MM.1S (cell line): ENCODE measurements around the gene HOXB1.

Experiments
- DNase-seq: peaks from one replicate; pipeline ENCODE4 v3.0.0-alpha.2; 2015
- H2AFZ ChIP-seq: fragments of 300-600 bp; sonication (generic); 2 replicates; pipeline ENCODE4 v1.6.0; 2016; ENCODE audit warnings: antibody characterized with exemption, low read length
- H3F3A ChIP-seq: fragments of 300-600 bp; sonication (generic); 2 replicates; pipeline ENCODE4 v1.6.1; 2016; ENCODE audit warnings: mild to moderate bottlenecking, antibody characterized with exemption, low read length, moderate library complexity, mixed read lengths; ENCODE audit not compliant: insufficient read depth
- H3K27ac ChIP-seq: fragments of 300-600 bp; sonication (generic); 2 replicates; pipeline ENCODE4 v1.5.1; 2016; ENCODE audit warnings: mild to moderate bottlenecking, low read length
- H3K27me3 ChIP-seq: fragments of 300-600 bp; sonication (generic); replicated peaks from 2 replicates; pipeline ENCODE4 v1.6.0; 2016; ENCODE audit warnings: low read length; ENCODE audit not compliant: insufficient read depth
- H3K36me3 ChIP-seq: fragments of 300-600 bp; sonication (generic); replicated peaks from 2 replicates; pipeline ENCODE4 v1.6.1; 2016; ENCODE audit warnings: mild to moderate bottlenecking, low read length, mixed read lengths; ENCODE audit not compliant: insufficient read depth
- H3K4me1 ChIP-seq: fragments of 300-600 bp; sonication (generic); 2 replicates; pipeline ENCODE4 v1.6.1; 2016; ENCODE audit warnings: low read length, mixed read lengths
- H3K4me2 ChIP-seq: fragments of 300-600 bp; sonication (generic); 2 replicates; pipeline ENCODE4 v1.6.0; 2016; ENCODE audit warnings: low read depth, low read length
- H3K4me3 ChIP-seq: fragments of 300-600 bp; sonication (generic); 2 replicates; pipeline ENCODE4 v1.5.1; 2016; ENCODE audit warnings: low read length, mixed read lengths
- H3K79me2 ChIP-seq: fragments of 300-600 bp; sonication (generic); 2 replicates; pipeline ENCODE4 v1.6.1; 2016; ENCODE audit warnings: mixed run types, low read length, mixed read lengths
- H3K9ac ChIP-seq: fragments of 300-600 bp; sonication (generic); 2 replicates; pipeline ENCODE4 v1.6.1; 2016; ENCODE audit warnings: low read length, mixed read lengths
- H3K9me2 ChIP-seq: fragments of 300-600 bp; sonication (generic); replicated peaks from 2 replicates; pipeline ENCODE4 v1.6.1; 2016; ENCODE audit warnings: mild to moderate bottlenecking, low read length, mixed read lengths; ENCODE audit not compliant: insufficient read depth
- H3K9me3 ChIP-seq: fragments of 300-600 bp; sonication (generic); replicated peaks from 2 replicates; pipeline ENCODE4 v1.6.1; 2016; ENCODE audit warnings: mild to moderate bottlenecking, low read length, mixed read lengths; ENCODE audit not compliant: insufficient read depth
- H4K20me1 ChIP-seq: fragments of 300-600 bp; sonication (generic); 2 replicates; pipeline ENCODE4 v1.6.1; 2016; ENCODE audit warnings: mild to moderate bottlenecking, low read length, moderate library complexity, mixed read lengths; ENCODE audit not compliant: insufficient read depth
- EZH2 ChIP-seq: fragments of 300-600 bp; sonication (generic); optimal IDR thresholded peaks from 2 replicates; pipeline ENCODE3; 2017; ENCODE audit warnings: low read depth, mild to moderate bottlenecking, antibody characterized with exemption, low read length, mixed read lengths
- EZH2phosphoT487 ChIP-seq: fragments of 300-600 bp; sonication (generic); IDR thresholded peaks from 2 replicates; pipeline ENCODE4 v1.6.1; 2018; ENCODE audit warnings: antibody characterized with exemption, low read length
- TF ChIP-seq, protein P1 (sequence below): fragments of 300-600 bp; sonication (generic); IDR thresholded peaks from 2 replicates; pipeline ENCODE4 v1.5.1; 2016; ENCODE audit warnings: antibody characterized with exemption, low read length, mixed read lengths

Gene HOXB1

DNA sequence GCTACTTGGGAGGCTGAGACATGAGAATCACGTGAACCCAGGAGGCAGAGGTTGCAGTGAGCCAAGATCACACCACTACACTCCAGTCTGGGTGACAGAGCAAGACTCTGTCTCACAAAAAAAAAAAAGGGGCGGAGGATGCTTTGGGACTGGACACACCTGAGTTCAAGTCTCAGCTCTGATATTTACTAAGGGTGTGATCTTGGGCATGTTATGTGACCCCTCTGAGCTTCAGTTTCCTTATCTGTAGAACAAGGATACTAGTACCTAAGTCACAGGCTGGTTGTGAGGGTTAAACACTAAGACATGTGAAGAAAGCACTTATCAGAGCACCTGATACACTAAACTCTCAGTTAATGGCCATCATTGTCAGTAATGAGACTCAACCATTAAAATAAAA, 25.9 kb downstream of the HOXB1 start:
- no peak overlapping the region for H2AFZ ChIP-seq
- H3K4me2 ChIP-seq, result peak overlapping the region; percentile 59; the same call in 1 of the 2 replicates
- no peak for DNase-seq
- H3K36me3 ChIP-seq, result no peaks in the 10 kb centered on the region
- TF ChIP-seq EZH2phosphoT487 (no peak), EZH2 (no peak)
- H3K27me3 ChIP-seq, result no peaks in the 10 kb centered on the region
- peak overlapping the region; percentile 92 for H3K27ac ChIP-seq
- peaks cover 19% of the 10 kb centered on the region for H3F3A ChIP-seq
- H3K9me3 ChIP-seq, result no peaks in the 10 kb centered on the region
- no peaks in the 10 kb centered on the region for H4K20me1 ChIP-seq
- no peaks in the 10 kb centered on the region for H3K79me2 ChIP-seq
- H3K4me1 ChIP-seq, result peaks cover 40% of the 10 kb centered on the region
- H3K9me2 ChIP-seq, result no peaks in the 10 kb centered on the region
- H3K4me3 ChIP-seq, result no peak overlapping the region
- peak overlapping the region; percentile 66 for H3K9ac ChIP-seq

- Histone ChIP-seq H3F3A (peaks cover 19% of the 10 kb centered on the region), H3K4me3 (no peak overlapping the region), H3K9ac (no peak overlapping the region), H4K20me1 (no peaks in the 10 kb centered on the region), H3K9me3 (no peaks in the 10 kb centered on the region), H3K36me3 (no peaks in the 10 kb centered on the region), H3K4me1 (peaks cover 40% of the 10 kb centered on the region), H3K27ac (no peak overlapping the region), H2AFZ (no peak overlapping the region), H3K79me2 (no peaks in the 10 kb centered on the region), H3K9me2 (no peaks in the 10 kb centered on the region), H3K27me3 (no peaks in the 10 kb centered on the region), H3K4me2 (no peak overlapping the region)
- TF ChIP-seq EZH2, result no peak
- TF ChIP-seq EZH2phosphoT487, result no peak
- TF ChIP-seq, protein P1, sequence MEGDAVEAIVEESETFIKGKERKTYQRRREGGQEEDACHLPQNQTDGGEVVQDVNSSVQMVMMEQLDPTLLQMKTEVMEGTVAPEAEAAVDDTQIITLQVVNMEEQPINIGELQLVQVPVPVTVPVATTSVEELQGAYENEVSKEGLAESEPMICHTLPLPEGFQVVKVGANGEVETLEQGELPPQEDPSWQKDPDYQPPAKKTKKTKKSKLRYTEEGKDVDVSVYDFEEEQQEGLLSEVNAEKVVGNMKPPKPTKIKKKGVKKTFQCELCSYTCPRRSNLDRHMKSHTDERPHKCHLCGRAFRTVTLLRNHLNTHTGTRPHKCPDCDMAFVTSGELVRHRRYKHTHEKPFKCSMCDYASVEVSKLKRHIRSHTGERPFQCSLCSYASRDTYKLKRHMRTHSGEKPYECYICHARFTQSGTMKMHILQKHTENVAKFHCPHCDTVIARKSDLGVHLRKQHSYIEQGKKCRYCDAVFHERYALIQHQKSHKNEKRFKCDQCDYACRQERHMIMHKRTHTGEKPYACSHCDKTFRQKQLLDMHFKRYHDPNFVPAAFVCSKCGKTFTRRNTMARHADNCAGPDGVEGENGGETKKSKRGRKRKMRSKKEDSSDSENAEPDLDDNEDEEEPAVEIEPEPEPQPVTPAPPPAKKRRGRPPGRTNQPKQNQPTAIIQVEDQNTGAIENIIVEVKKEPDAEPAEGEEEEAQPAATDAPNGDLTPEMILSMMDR, result no peak
- no peak for DNase-seq
Measured at GRCh38 chr17:48503747-48504146, 27.1 kb downstream of the HOXB1 start.

GRCh38 chr17:48502901-48503300, 27.9 kb downstream of the HOXB1 start:
- Histone ChIP-seq H4K20me1 (no peaks in the 10 kb centered on the region), H3K4me1 (peaks cover 40% of the 10 kb centered on the region), H3K9ac (no peak overlapping the region), H3F3A (peaks cover 19% of the 10 kb centered on the region), H3K36me3 (no peaks in the 10 kb centered on the region), H3K27ac (no peak overlapping the region), H3K9me2 (no peaks in the 10 kb centered on the region), H3K9me3 (no peaks in the 10 kb centered on the region), H3K27me3 (no peaks in the 10 kb centered on the region), H3K4me3 (no peak overlapping the region), H3K79me2 (no peaks in the 10 kb centered on the region), H3K4me2 (no peak overlapping the region), H2AFZ (no peak overlapping the region)
- TF ChIP-seq EZH2phosphoT487 (no peak), EZH2 (no peak)
- TF ChIP-seq, protein P1, result no peak
- no peak for DNase-seq

DNA sequence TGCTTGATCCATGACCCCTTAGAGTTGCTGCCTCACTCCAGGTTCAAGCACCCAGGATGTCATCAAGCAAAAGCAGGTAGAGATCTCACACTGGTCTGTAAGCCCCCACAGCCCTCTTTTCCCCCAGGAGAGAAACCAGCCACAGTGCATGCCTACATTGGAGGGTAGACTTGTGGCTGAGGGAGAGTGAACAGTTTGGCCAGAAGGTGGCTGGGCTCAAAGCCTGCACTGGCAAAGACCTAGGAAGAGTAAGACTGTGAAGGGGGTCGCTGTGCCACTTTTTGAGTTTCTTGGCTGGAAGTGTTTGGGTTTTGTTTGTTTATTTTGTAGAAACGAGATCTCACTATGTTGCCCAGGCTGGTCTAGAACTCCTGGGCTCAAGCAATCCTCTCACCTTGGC, 28.5 kb downstream of the HOXB1 start:
- H3K9me2 ChIP-seq, result no peaks in the 10 kb centered on the region
- no peak overlapping the region for H3K4me2 ChIP-seq
- peaks cover 35% of the 10 kb centered on the region for H3K4me1 ChIP-seq
- no peaks in the 10 kb centered on the region for H3K27me3 ChIP-seq
- no peak overlapping the region for H2AFZ ChIP-seq
- no peaks in the 10 kb centered on the region for H3K36me3 ChIP-seq
- H3K9ac ChIP-seq, result no peak overlapping the region
- peaks cover 19% of the 10 kb centered on the region for H3F3A ChIP-seq
- no peak overlapping the region for H3K4me3 ChIP-seq
- H3K27ac ChIP-seq, result no peak overlapping the region
- TF ChIP-seq, protein P1, result no peak
- no peak for TF ChIP-seq EZH2
- TF ChIP-seq EZH2phosphoT487, result no peak
- H3K79me2 ChIP-seq, result no peaks in the 10 kb centered on the region
- no peak for DNase-seq
- no peaks in the 10 kb centered on the region for H4K20me1 ChIP-seq
- no peaks in the 10 kb centered on the region for H3K9me3 ChIP-seq
